NCI-H748 (cell line): Measurements from ENCODE around the gene SLC12A5.

Experiments
- DNase-seq: peaks from one replicate; lab custom pipeline; 2025; ENCODE audit not compliant: unreplicated experiment; lab: John Stamatoyannopoulos, UW

The SLC12A5 gene

GRCh38 chr20:46006022-46006705 is 22.9 kb upstream of the SLC12A5 start:
- no peak for DNase-seq

GRCh38 chr20:46006964-46007363 is 22.1 kb upstream of the SLC12A5 start:
- no peak for DNase-seq

GRCh38 chr20:46007671-46008070 is 21.3 kb upstream of the SLC12A5 start:
- DNase-seq = no peak

- DNase-seq = no peak
These were observed 19.2 kb upstream of the SLC12A5 start for GRCh38 chr20:46009816-46010215.

- peak; percentile 39 for DNase-seq
These were observed 18.3 kb upstream of the SLC12A5 start for GRCh38 chr20:46010491-46011391.

- DNase-seq = peak; percentile 22
These were observed 17.2 kb upstream of the SLC12A5 start for GRCh38 chr20:46011631-46012482.

- no peak for DNase-seq
These were observed 16.1 kb upstream of the SLC12A5 start for GRCh38 chr20:46012921-46013320.

GRCh38 chr20:46013322-46013828 is 15.6 kb upstream of the SLC12A5 start:
- peak; percentile 49 for DNase-seq

GRCh38 chr20:46013829-46014516 is 15.0 kb upstream of the SLC12A5 start:
- DNase-seq = peak; percentile 85

GRCh38 chr20:46014517-46015396 is 14.3 kb upstream of the SLC12A5 start:
- DNase-seq = no peak

GRCh38 chr20:46017272-46017671 is 11.7 kb upstream of the SLC12A5 start:
- DNase-seq = no peak

- no peak for DNase-seq
These were observed 10.9 kb upstream of the SLC12A5 start for GRCh38 chr20:46018112-46018511.

- no peak for DNase-seq
These were observed 10.4 kb upstream of the SLC12A5 start for GRCh38 chr20:46018611-46019010.

- DNase-seq = no peak
These were observed 8.5 kb upstream of the SLC12A5 start for GRCh38 chr20:46020555-46020954.

GRCh38 chr20:46021361-46022359 is 7.4 kb upstream of the SLC12A5 start:
- DNase-seq = peak; percentile 79

GRCh38 chr20:46022411-46023147 is 6.4 kb upstream of the SLC12A5 start:
- peak; percentile 51 for DNase-seq

- DNase-seq = no peak
These were observed 5.9 kb upstream of the SLC12A5 start for GRCh38 chr20:46023148-46023484.

- no peak for DNase-seq
These were observed 5.0 kb upstream of the SLC12A5 start for GRCh38 chr20:46023999-46024398.
